ENCODE measurements around the gene PYROXD2. TPM values are rescaled to one million over a fixed set of nuclear protein-coding genes. Genes with fewer than 3 reads are reported as not detected.
A peak's percentile ranks its signal among the peaks of the same experiment; 100 is the strongest.

Gene PYROXD2
- total and polyA plus RNA-seq, 7 donors: 0.46 to 13.2 (median 1.7) TPM

DNA sequence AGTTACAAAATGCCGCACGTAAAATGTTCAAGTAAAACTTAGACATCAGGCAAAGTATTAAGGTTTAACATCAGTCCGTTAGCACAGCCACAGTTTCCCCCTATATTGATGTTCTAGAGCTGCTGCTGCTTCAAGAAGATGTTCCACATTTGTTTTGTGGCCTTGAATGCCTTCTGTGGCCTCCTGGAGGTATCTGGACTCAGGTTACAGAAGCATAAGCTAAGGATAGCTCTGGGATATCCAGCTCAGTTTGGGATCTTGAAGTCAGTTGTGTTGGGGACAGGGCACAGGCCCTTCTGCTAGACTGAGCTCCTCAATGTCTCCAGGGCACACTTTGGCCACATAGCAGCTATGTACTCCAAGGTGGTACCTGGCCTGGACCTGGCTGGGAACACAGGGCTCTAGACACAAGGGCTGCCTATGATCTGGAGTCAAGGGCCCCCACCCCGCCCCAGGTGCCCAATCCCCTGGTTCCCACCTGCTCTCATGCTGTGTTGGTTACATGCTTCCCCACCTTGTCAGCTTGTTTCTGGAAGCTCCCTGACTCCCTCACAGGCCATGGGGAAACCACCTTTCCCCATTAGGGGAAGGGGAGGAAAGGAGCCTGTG, 4.7 kb downstream of the PYROXD2 start:
- TF ChIP-seq, protein P1, sequence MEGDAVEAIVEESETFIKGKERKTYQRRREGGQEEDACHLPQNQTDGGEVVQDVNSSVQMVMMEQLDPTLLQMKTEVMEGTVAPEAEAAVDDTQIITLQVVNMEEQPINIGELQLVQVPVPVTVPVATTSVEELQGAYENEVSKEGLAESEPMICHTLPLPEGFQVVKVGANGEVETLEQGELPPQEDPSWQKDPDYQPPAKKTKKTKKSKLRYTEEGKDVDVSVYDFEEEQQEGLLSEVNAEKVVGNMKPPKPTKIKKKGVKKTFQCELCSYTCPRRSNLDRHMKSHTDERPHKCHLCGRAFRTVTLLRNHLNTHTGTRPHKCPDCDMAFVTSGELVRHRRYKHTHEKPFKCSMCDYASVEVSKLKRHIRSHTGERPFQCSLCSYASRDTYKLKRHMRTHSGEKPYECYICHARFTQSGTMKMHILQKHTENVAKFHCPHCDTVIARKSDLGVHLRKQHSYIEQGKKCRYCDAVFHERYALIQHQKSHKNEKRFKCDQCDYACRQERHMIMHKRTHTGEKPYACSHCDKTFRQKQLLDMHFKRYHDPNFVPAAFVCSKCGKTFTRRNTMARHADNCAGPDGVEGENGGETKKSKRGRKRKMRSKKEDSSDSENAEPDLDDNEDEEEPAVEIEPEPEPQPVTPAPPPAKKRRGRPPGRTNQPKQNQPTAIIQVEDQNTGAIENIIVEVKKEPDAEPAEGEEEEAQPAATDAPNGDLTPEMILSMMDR (IDR thresholded peaks at IDR 0.05): no peak
- H3K27me3 ChIP-seq (ENCODE audit: insufficient read depth in 3 of 3, low read length in 2 of 3): no peaks in the 10 kb centered on the region
- DNase-seq: no peak
- H3K4me1 ChIP-seq: peaks cover 19% of the 10 kb centered on the region
- no peaks in the 10 kb centered on the region for H3K9me3 ChIP-seq
- peak in 3 of 4 donors; percentile 22 to 38 (median 33) for ATAC-seq
- WGBS, 3 donors: 88 to 98% (median 95%) methylated on average over 4 of the region's 4 CpGs
- no peak overlapping the region for H3K27ac ChIP-seq
- intact Hi-C loops (cut with DNase I): loop anchor here (5.0 kb wide), 2 partner anchors 68 to 143 kb away; partner anchors contain the start of gene LOXL4 (in 1 of the 2)
- no peaks in the 10 kb centered on the region for H3K36me3 ChIP-seq (ENCODE audit: insufficient read depth in 1 of 2, low read depth in 1 of 2)
- no peak overlapping the region for H3K4me3 ChIP-seq

DNA sequence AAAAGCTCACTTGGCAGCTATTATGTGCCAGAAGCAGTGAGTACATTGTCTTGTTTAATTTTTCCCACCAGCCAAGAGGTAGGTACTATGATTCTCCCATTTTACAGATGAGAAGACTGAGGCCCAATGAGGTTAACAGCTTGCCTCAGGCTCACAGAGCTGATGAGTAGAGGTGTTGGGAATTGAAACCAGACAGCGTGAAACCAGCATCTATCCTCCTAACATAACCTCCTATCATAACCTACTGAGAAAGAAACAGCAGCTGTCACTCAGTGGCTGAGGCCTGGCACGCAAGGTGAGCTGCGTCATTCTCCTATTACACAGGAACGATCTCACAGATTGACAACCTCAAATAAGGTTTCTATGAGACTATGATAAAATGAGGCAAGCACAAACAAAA, 6.2 kb downstream of the PYROXD2 start:
- Histone ChIP-seq H3K4me1 (peaks cover 7% of the 10 kb centered on the region), H3K9me3 (no peaks in the 10 kb centered on the region), H3K36me3 (ENCODE audit: insufficient read depth in 1 of 2, low read depth in 1 of 2) (no peaks in the 10 kb centered on the region), H3K27ac (peak overlapping the region; percentile 42), H3K4me3 (no peak overlapping the region), H3K27me3 (ENCODE audit: insufficient read depth in 3 of 3, low read length in 2 of 3) (no peaks in the 10 kb centered on the region)
- DNase-seq (no peak), ATAC-seq (peak in 3 of 4 donors; percentile 39 to 51 (median 48))
- WGBS, 3 donors: 48 to 79% (median 67%) methylated on average over 4 of the region's 4 CpGs
- TF ChIP-seq, protein P1 (IDR thresholded peaks at IDR 0.05): no peak
- intact Hi-C loops (cut with DNase I): no loop called here

DNA sequence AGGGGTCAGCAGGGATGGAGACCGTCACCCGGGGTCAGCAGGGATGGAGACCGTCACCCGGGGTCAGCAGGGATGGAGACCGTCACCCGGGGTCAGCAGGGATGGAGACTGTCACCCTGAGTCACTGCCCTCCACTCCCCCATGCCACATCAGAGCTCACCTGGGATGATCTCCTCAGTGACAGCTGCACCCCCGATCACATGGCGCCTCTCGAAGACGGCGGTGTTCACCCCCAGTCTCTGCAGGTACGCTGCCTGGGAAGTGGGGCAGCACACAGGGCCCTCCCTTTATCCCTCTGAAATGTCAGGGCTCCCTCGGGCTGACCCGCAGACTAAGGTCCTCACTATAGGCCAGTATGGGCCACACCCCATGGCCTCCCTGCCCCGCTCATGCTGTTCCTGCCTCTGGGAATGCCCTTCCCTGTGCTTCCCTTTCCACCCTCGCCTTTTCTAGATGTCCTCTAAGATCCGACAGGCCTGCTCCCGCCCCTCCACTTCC, 7.2 kb downstream of the PYROXD2 start:
- H3K27me3 ChIP-seq (ENCODE audit: insufficient read depth in 3 of 3, low read length in 2 of 3): no peaks in the 10 kb centered on the region
- DNase-seq: no peak
- peaks cover 7% of the 10 kb centered on the region for H3K4me1 ChIP-seq
- TF ChIP-seq, protein P1 (IDR thresholded peaks at IDR 0.05): no peak
- ATAC-seq: no peak
- intact Hi-C loops (cut with DNase I): no loop called here
- H3K9me3 ChIP-seq: no peaks in the 10 kb centered on the region
- 93 to 96% (median 95%) methylated on average over 17 to 18 of the region's 18 CpGs for WGBS, 3 donors
- no peaks in the 10 kb centered on the region for H3K36me3 ChIP-seq (ENCODE audit: insufficient read depth in 1 of 2, low read depth in 1 of 2)
- no peak overlapping the region for H3K4me3 ChIP-seq
- H3K27ac ChIP-seq: no peak overlapping the region

DNA sequence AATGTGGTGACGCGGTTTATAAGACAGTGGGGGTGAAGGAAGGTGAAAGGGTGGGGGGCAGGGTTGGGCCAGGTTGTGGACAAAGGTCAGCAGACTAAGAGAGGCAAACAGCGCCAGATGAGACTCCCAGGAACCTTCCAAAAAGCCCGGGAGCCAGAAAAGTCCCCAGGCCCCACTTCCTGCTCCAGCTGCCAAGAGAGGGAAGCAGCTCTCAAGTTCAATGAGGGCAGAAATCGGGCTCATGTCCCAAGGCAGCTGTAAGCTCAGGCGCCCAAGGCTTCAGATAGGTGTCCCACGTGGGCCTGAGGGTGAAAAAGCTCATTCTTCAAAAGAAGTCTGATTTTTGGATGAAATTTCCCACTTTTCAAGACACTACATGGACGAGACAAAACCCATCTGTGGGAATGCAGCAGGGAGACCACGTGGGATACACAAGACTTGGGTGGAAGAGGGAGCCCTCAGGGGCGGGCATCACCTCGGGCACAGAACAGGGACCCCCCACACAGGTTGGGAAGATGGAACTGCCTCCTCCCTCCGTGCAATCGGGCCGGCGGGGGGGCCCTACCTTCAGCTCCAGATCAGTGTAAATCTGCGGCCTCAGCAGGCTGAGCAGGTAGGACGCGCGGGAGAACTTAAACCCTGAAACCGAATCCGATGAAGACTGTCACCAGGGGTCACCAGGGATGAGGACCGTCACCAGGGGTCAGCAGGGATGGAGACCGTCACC, 7.8 kb downstream of the PYROXD2 start:
- Histone ChIP-seq H3K27me3 (ENCODE audit: insufficient read depth in 3 of 3, low read length in 2 of 3) (no peaks in the 10 kb centered on the region), H3K9me3 (no peaks in the 10 kb centered on the region), H3K4me1 (peaks cover 7% of the 10 kb centered on the region), H3K4me3 (no peak overlapping the region), H3K27ac (no peak overlapping the region), H3K36me3 (ENCODE audit: insufficient read depth in 1 of 2, low read depth in 1 of 2) (no peaks in the 10 kb centered on the region)
- DNase-seq: no peak
- intact Hi-C loops (cut with DNase I): no loop called here
- ATAC-seq: no peak
- TF ChIP-seq, protein P1 (IDR thresholded peaks at IDR 0.05): no peak
- 70 to 83% (median 81%) methylated on average over 23 of the region's 23 CpGs for WGBS, 3 donors

Measured in psoas muscle (tissue), 8 donors.